HEK293T (cell line): ENCODE data around the gene CNTN3.

Experiments
- ARNT ChIP-seq: fragments of 450-650 bp; IDR thresholded peaks from 2 replicates; pipeline ENCODE4 v1.6.1; 2017; ENCODE audit warnings: mild to moderate bottlenecking
- ELF4 ChIP-seq: fragments of 450-650 bp; IDR thresholded peaks from 2 replicates; pipeline ENCODE4 v1.6.1; 2017; ENCODE audit warnings: antibody characterized with exemption
- NFRKB ChIP-seq: fragments of 450-650 bp; IDR thresholded peaks from 2 replicates; pipeline ENCODE4 v1.6.1; 2016; ENCODE audit warnings: mild to moderate bottlenecking, moderate library complexity
- TARDBP ChIP-seq: fragments of 450-650 bp; IDR thresholded peaks from 2 replicates; pipeline ENCODE4 v1.6.1; 2016

DNA sequence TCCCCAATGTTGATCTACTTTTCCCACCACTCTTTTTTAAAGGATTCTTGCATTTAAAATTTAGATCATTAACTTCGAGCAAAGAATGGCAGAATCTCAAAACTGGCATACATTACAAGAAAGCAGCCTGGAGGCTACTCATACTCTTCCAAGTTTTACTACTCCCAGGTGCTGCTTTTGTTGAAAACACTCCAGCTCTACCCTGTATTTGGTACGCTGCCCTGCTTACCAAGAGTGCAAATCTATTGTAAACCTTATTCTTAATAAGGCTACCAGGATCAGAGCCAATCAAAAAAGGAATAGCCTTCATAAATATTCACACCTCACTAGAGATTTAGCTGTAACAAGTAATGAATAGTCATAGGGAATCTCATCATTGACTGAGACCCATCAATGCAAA, 11.6 kb upstream of the CNTN3 start:
- TF ChIP-seq NFRKB (no peak), ARNT (no peak), TARDBP (no peak), ELF4 (no peak)
